OCI-LY1 (cell line): ENCODE measurements around the gene CCDC51.

Experiments used
- CTCF ChIP-seq: fragments of 200-600 bp; sonication (generic), shearing (Covaris generic); IDR thresholded peaks from 2 replicates; pipeline ENCODE4 v1.5.1; 2017; ENCODE audit warnings: mild to moderate bottlenecking, antibody characterized with exemption, low read length, moderate library complexity, mixed read lengths
- EZH2 ChIP-seq: fragments of 200-600 bp; sonication (generic), shearing (Covaris generic); IDR thresholded peaks from 2 replicates; pipeline ENCODE4 v1.8.0; 2017; ENCODE audit warnings: borderline replicate concordance, mixed run types, mild to moderate bottlenecking, antibody characterized with exemption, low read length, moderate library complexity, mixed read lengths

GRCh38 chr3:48473617-48473952 lies 33.7 kb upstream of the CCDC51 start:
- no peak for TF ChIP-seq CTCF
- TF ChIP-seq EZH2: no peak
